CD4-positive, alpha-beta T cell treated with Interleukin-1 beta for 1 hour (primary cell): ENCODE measurements around the gene C1QTNF3.
"Not testable (repeated sequence)": the region's sequence is repeated elsewhere in the genome, so short reads cannot be mapped to it uniquely, and the experiment has no call there.

Experiments
- DNase-seq, 2 donors: peaks; one replicate each; pipeline ENCODE4 v3.0.0-alpha.2; 2020 to 2022

The C1QTNF3 gene

DNA sequence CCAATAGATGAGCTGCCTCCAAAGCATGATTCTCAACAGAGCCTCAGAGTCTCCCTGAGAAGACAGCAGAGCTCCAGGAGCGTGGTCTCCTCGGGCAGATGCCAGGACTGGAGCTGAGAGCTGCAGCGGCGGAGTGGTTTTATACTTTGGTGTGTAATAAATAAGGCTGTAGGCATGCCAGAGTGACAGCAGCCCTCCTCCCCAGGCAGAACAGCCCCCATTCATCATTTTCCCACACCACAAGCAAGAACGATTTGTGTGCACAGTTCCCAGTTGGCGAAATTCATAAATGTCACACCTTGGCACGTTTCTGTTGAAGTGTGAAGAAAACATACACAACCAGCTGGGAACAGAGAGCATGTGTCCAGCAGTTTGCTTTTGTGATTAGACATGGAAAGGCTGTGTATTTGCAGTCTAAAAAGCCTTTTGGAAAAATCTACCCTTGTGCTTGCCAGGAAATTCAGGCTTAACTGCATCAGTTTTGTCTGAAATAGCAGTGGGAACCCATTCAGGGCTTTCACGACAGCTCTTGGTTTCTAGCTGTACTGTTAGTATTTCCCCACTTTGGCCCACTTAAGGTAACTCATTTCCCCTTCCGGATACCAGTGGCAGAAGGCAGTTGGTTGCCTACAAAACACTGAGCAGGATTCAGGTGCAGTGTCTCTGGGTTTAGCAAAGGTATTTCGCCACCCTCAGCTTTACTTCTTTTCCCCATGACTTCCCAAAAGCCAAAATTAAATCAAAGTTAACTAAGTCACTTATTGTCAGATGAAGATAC lies at the start of gene C1QTNF3:
TSS of gene C1QTNF3 (minus strand) at position 115 of the 778 bp plus-strand sequence. CDS start at position 27, 88 bp downstream.
- no peak for DNase-seq

DNA sequence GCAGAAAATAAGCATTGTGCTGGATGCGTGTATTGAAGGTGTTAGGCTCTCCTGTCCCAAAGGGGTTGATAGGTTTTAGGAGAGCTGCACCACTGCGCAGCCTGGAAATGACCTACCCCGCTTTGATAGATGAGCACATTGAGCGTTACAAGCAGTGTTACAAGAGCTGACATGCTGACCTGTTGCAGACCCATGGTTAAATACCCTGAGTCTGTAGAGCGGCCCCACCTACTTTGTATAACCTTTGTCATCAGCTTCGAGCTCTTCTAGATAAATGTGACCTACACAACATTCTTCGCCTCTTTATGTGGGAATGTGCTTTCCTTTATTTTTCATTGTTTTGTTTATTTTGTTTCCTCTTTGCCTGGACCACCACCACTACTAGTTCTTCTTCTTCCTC lies 48.0 kb upstream of the C1QTNF3 start:
- not testable (repeated sequence) for DNase-seq

DNA sequence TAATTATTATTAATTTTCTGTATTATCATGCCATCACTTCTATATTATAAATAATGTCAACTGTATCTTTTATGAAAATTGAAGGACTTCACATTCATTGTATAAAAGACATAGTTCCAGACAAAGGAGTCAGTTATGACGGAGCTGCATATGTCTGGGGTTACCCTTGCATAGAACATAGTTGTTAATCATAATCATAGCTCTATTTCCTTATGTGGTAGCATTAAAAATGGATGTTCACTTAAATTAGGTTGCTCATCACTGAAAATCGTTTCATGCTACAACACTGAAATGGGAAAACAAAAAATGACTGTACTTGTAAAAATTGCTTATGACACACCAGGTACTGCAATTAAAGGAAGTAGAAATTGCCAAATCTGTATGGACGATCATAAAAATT lies 46.8 kb upstream of the C1QTNF3 start:
- DNase-seq: not testable (repeated sequence)

DNA sequence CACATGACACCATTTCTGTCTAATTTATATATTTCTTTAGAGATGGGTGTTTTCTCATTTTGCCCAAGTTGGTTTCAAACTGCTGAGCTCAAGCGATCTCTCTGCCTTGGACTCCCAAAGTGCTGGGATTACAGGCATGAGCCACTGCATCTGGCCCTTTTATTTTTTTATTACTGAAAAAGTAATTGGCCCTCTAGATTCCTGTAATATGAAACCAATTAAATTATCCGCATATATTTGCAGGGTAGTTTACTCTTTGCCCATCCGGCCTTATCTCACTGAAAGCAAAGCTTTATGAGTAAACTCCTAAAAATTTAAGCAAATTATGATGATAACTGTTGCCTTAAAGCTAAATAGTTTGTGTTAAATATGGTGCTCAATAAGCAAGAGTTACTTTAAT lies 44.7 kb upstream of the C1QTNF3 start:
- DNase-seq: not testable (repeated sequence)

GRCh38 chr5:34083898-34084297 lies 40.9 kb upstream of the C1QTNF3 start:
- not testable (repeated sequence) for DNase-seq

DNA sequence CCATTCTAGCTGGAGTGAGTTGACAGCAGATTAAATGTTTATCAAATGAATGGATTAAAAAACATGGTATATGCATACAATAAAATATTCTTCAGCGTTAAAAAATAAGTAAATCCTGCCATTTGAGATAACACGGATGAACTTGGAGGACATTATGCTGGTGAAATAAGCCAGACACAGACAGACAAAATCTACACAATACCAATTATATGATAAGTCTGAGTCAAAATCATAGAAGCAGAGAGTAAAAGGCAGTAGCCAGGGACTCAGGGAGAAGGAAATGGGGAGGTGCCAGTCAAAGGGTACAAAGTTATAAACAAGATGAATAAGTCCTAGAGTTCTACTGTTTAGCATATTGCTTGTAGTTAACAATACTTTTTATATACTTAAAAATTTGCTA lies 36.5 kb upstream of the C1QTNF3 start:
- DNase-seq: not testable (repeated sequence)

DNA sequence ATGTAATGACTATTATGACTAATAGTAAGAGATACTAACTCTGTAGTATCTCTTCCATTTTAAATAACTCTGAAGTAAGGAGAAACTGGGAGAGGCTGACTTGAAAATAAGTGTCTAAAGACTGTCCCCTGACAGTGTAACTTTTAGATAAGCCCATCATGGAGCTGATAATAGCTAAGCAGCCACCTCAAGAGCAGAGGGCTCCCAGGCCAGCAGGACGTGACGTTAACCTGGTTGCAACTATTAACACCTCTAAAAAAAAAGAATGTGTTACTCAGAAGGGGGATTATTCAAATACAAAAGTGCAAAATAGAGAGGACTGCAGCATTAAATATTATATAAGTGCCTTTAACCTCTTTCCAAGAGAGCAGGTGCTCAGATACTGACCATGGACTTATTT lies 34.6 kb upstream of the C1QTNF3 start:
- not testable (repeated sequence) for DNase-seq

DNA sequence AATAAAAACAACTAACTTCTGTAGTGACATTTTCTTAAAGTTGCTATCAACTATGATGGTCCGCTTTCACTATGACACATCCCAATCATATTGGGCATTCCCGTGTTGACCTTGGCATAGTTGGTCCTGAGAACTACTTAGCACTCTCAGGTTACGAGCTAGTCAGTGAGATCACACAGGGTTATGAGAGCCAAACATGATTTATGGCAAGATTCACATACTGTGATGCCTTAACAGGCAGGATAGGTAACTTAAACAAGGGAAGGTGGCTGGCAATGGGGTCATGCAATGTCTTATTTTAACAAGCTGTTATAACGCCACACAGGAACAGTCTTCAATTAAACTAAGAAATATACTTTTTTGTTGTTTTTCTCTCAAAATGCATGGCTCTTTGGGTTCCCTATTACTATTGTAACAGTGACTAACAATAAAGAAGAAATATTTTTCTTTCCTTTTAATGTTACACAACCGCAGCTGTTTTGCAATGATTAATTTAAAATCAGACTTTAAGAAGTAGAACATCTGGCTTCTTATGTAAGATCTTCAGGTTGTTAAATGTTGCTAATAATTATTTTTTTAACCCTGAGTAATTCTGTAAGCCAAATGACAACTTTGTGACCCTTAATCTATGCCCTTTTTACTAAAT lies 33.8 kb upstream of the C1QTNF3 start:
- DNase-seq: not testable (repeated sequence)

GRCh38 chr5:34074472-34074871 lies 31.5 kb upstream of the C1QTNF3 start:
- DNase-seq: not testable (repeated sequence)

GRCh38 chr5:34074071-34074470 lies 31.1 kb upstream of the C1QTNF3 start:
- DNase-seq: not testable (repeated sequence)

DNA sequence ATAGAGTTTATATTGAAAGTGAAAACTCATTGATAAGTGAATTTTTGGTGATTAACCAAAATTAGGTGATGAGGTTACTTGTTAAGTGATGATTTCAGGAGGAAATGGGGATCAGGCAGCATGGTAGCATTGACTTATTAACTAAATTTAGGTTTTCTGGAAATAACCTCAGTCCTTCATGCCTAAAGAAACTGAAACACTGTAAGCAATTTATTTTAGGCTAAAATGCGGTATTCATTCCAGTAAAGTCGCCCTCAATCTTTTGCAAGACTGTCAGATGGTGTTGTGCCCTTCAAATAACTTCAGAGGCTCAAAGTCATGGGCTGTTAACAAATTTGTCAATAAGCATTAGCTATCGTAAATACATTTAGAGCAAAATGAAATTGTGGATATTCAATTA lies 27.6 kb upstream of the C1QTNF3 start:
- DNase-seq: not testable (repeated sequence)

- DNase-seq: no peak
Observed at GRCh38 chr5:34064656-34065055, 21.6 kb upstream of the C1QTNF3 start.

- DNase-seq: no peak
Observed at GRCh38 chr5:34062419-34062818, 19.4 kb upstream of the C1QTNF3 start.

DNA sequence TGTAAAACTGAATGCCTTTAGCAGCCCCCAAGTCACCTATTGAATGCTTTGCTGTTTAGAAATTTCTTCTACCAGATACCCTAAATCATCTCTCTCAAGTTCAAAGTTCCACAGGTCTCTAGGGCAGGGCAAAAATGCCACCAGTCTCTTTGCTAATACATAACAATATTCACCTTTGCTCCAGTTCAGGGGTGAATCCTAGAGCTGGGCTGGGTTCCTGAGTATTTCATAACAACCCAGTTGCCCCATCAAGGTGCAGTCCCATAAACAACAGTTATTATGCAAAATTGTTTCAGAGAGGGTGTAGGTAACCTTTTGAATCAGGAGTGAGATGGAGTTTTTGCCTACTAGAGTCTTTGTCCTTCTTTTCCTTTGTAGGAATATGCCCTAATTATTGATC lies 19.0 kb upstream of the C1QTNF3 start:
- DNase-seq: no peak

- DNase-seq: no peak
Observed at GRCh38 chr5:34059977-34060376, 17.0 kb upstream of the C1QTNF3 start.

- DNase-seq: no peak
Observed at GRCh38 chr5:34058532-34058931, 15.5 kb upstream of the C1QTNF3 start.

DNA sequence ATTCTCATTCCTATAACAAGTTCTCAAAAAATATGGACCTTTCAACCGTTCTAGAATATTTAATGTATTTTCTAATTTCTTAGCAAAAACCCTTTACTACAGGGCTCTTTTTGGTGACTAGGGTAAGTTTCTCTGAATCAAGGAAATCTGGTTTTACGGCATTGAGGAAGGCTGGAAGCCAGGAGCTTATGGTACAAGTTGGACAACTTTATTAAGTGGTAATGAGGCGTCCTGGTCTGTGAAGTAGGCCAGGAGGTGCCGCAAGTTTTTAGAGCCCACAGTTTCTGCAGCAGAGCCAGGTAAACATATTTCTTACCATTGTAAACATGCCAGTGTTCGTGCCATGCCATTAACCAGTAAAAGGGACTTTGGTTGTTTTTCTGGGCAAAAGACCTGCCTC lies 14.6 kb upstream of the C1QTNF3 start:
- no peak for DNase-seq

DNA sequence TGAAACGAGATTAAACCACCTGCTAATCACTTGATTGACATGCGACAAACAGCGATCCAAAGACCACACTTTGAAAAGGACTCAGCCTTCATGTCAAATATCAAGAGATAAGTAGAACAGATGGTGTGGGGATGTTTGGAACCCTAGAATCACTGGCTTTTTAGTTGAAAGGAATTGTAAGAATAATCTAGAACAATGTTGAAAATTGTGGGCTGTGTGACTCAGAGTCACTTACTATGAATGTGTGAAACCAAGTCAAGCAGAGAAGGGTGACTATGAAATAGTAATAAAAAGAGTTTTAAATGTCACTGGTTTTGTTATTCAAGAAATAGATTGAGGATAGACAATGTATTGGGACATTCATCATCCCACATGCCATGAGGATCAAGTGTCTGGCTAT lies 14.1 kb upstream of the C1QTNF3 start:
- DNase-seq: no peak

DNA sequence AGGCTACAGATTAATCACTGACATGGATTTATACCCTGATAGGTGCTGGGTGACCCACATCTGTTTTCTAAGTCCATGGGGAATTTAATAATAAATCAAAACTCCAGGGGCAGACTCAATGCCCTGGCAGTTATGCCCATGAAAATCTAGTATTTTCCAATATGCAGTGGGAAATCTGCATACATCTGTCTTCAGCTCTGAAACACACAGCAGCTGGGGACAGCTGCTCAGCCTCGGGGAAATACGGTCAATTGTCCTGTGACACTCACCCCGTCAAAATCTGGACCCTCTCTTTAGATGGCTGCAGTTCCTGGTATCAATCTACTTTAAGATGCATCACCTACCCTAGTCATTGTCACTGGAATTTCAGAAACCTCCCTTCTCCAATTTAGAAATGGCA lies 12.7 kb upstream of the C1QTNF3 start:
- DNase-seq: no peak

GRCh38 chr5:34054400-34054729 lies 11.4 kb upstream of the C1QTNF3 start:
- no peak for DNase-seq

- DNase-seq: no peak
Observed at GRCh38 chr5:34053571-34054399, 10.8 kb upstream of the C1QTNF3 start.

DNA sequence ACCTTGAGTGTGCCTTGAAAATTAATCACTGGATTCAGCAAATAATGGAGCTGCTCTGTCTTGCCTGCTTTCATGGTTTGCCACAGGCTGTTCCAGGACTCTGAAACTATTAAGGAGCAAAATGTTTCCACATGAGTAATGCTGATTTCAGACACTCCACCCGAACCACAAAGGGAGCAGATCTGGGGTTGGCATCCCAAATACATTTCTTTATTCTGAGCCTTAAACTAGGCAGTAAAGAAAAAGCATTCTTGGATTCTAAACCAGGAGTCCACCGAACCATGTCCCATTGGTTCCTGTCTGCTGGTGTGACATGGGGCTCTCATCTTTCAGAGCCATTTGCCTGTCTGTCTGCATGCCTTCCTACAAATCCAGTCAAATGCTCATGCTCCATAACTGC lies 10.1 kb upstream of the C1QTNF3 start:
- DNase-seq: no peak

GRCh38 chr5:34051374-34051980 lies 8.5 kb upstream of the C1QTNF3 start:
- no peak for DNase-seq
